OCI-LY7 (cell line): ENCODE results near the gene FBXO31.

Experiments
- CTCF ChIP-seq: fragments of 200-600 bp; sonication (generic); conservative IDR thresholded peaks from 2 replicates; pipeline ENCODE4 v1.5.1; 2014; ENCODE audit warnings: mild to moderate bottlenecking, antibody characterized with exemption, low read length, moderate library complexity, mixed read lengths
- EZH2phosphoT487 ChIP-seq: fragments of 200-600 bp; sonication (generic); IDR thresholded peaks from 2 replicates; pipeline ENCODE4 v1.6.1; 2018; ENCODE audit warnings: low read depth, borderline replicate concordance, mild to moderate bottlenecking, mixed run types, antibody characterized with exemption, low read length, moderate library complexity, mixed read lengths

- TF ChIP-seq CTCF (peak; percentile 81), EZH2phosphoT487 (no peak)
Observed at GRCh38 chr16:87324411-87325275, 58.9 kb downstream of the FBXO31 start.
